ENCODE measurements around the gene GMIP. TPM values are rescaled to one million over a fixed set of nuclear protein-coding genes. Genes with fewer than 3 reads are reported as not detected.

Gene GMIP
- total and polyA plus RNA-seq, 2 experiments from 2014 or later: 5.1 to 22.1 TPM

GRCh38 chr19:19606021-19606420, 37.4 kb downstream of the GMIP start (continued):
- TF ChIP-seq ZNF462 (CRISPR knock-in tag; IDR thresholded peaks at IDR 0.05): no peak
- no peak for TF ChIP-seq ETS1 (IDR thresholded peaks at IDR 0.05)
- no peak for TF ChIP-seq EZH2phosphoT487 (IDR thresholded peaks at IDR 0.05; ENCODE audit: unreplicated experiment)
- no peak for TF ChIP-seq CTCF (conservative IDR thresholded peaks at IDR 0.05; ENCODE audit: low read depth in 2 of 2)
- no peak for TF ChIP-seq JUNB (IDR thresholded peaks at IDR 0.05; ENCODE audit: unreplicated experiment)
- no peak for TF ChIP-seq ZNF331 (CRISPR knock-in tag; IDR thresholded peaks at IDR 0.05; ENCODE audit: low read depth)
- no peak for TF ChIP-seq EZH2 (IDR thresholded peaks at IDR 0.05; ENCODE audit: low read depth, unreplicated experiment)
- TF ChIP-seq ZNF114 (CRISPR knock-in tag; IDR thresholded peaks at IDR 0.05): no peak
- TF ChIP-seq CREB1 (CRISPR knock-in tag; IDR thresholded peaks at IDR 0.05; ENCODE audit: low read depth): no peak

Data from GM23338 (cell line).